HG03439 (cell line): ENCODE data around the gene FLT3.
"Not testable (repeated sequence)": the region's sequence is repeated elsewhere in the genome, so short reads cannot be mapped to it uniquely, and the experiment has no call there.

Experiments used
- ATAC-seq: cut with Tn5 transposase; IDR thresholded peaks from one replicate; pipeline ENCODE4 v1.9.1; 2021; ENCODE audit warnings: mild to moderate bottlenecking, moderate library complexity; ENCODE audit not compliant: unreplicated experiment

The FLT3 gene

DNA sequence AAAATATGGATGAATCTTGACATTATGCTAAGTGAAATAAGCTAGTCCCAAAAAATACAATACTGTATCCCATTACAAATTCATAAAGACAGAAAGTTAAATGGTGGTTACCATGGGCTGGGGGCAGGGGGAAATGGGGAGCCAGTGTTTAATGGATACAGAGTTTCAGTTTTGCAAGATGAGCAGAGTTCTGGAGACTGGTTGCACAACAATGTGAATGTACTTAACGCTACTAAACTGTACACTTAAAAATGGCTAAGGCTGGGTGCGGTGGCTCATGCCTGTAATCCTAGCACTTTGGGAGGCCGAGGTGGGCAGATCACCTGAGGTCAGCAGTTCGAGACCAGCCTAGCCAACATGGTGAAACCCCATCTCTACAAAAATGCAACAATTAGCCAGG is 1.5 kb upstream of the FLT3 start:
- not testable (repeated sequence) for ATAC-seq

DNA sequence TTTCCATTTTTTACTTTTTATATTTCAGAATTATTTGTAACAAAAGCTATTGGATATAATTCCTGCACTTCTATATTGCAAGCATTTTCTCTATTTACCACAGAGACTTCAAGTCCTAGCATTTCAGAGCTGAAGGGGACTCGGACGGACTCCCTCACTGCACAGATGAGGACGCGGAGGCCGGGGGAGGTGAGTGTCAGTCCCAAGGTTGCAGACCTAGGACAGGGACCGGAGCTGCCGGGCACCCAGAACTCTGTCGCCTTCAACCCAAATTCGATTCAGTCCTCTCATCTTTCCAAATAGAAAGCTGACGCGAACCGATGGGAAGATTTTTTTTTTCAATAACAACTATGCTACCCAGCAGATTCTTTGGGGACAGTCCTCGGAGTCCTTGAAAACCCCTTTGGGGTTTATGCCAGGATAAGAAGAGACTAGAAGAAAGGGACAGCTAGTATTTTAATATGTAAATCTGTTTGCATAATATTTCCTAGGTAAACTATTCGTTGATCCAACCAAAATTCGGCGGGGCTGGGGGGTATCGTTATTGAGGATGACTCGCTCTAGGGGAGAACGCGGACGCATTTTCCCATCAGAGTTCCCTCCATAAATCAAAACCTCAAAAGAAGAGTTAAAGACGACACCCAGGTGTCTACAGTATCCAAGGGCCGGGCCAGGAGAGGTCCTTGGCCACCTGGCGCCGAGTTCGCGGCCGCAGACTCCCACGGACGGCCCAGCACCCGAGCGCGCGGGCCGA is 803 bp downstream of the FLT3 start:
- ATAC-seq: no peak

DNA sequence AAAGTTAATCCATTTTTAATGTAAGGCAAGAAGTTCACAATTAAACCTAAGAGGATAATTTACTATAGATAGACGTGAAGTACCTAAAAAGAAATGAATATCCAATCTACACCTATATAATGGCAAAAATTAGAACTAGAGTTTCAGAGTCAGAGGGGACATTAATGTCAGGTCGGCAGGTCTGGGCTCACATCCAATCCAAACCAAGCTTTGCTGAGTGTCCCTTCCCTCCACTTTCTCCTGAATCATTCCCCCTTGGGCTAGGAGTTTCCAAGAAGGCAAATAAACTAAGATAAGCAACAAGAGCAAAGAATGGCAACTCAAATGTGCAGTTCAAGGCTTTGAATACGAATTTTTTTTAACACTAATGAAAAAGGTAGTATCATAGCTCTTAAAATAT is 2.9 kb downstream of the FLT3 start:
- ATAC-seq: no peak

DNA sequence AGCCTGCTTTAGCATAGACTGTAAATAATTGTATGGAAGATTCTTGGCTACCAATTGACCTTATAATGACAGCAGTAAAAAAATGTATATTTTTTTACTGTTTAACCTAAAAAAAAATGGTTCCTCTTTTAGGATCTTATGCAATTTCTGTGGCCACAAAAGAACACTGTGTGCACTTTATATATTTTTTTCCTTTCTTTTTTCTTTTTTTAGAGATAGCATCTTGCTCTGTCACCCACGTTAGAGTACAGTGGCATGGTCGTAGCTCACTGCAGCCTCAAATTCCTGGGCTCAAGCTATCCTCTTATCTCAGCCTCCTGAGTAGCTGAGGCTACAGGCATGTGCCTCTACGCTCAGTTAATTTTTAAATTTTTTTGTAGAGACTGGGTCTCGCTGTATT is 6.1 kb downstream of the FLT3 start:
- ATAC-seq: no peak

DNA sequence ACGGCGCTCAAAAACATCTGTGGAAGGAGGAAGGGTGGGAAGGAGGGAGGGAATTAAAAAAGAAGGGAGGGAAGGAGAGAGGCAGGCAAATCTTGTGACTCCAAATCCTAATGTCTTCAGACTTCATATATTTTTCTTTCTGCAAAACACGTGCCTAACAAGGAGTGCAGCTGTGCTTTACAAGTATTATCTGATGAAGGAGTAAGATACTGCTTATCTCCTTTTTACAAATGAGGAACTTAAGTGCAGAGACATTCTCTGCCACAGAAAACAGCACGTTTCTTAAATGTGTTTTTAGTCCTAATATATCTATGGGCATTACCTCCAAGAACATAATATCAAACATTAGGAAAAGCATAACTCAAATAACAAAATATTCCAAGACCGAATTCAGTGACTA is 6.5 kb downstream of the FLT3 start:
- no peak for ATAC-seq

DNA sequence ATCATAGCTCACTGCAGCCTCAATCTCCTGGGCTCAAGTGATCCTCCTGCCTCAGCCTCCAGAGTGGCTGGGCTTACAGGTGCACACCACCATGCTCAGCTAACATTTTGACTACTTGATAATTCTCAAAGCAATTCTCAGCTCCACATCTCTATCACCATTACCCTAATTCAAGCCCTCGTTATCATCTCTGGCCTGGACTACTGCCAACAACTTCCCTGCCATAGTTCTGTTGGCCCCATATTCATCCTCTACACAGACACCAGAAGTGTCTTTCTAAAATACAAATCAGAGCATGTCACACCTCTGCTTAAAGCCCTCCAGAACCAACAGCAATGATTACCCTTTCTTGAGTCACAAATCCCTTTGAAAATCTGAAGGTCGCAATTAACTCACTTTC is 7.9 kb downstream of the FLT3 start:
- no peak for ATAC-seq

DNA sequence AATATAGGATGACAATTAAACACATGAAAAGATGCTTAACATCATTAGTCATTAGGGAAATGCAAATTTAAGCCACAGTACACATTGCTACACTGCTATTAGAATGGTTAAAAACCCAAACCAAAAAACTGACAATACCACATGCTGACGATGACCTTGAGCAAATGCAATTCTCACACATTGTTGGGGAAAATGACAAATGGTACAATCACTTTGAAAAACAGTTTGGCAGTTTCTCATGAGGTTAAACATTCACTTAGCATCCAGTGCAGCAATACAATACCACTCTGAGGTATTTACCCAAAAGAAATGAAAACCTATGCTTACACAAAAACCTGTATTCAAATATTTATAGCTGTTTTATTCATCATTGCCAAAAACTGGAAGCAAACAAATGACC is 11.3 kb downstream of the FLT3 start:
- no peak for ATAC-seq

DNA sequence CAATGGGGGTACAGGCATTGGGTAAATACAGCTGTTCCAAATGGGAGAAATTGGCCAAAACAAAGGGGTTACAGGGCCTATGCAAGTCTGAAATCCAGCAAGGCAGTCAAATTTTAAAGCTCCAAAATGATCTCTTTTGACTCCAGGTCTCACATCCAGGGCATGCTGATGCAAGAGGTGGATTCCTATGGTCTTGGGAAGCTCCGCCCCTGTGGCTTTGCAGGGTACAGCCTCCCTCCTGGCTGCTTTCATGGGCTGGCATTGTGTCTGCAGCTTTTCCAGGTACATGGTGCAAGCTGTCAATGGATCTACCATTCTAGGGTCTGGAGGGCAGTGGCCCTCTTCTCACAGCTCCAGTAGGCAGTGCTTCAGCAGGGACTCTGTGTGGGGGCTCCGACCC is 22.6 kb downstream of the FLT3 start:
- ATAC-seq: not testable (repeated sequence)

DNA sequence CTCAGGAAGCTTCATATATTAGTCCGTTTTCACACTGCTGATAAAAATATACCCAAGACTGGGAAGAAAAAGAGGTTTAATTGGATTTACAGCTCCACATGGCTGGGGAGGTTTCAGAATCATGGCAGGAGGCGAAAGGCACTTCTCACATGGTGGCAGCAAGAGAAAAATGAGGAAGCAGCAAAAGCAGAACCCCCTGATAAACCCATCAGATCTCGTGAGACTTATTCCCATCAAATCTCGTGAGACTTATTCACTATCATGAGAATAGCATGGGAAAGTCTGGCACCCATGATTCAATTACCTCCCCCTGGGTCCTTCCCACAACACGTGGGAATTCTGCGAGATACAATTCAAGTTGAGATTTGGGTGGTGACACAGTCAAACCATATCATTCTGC is 23.1 kb downstream of the FLT3 start:
- no peak for ATAC-seq

DNA sequence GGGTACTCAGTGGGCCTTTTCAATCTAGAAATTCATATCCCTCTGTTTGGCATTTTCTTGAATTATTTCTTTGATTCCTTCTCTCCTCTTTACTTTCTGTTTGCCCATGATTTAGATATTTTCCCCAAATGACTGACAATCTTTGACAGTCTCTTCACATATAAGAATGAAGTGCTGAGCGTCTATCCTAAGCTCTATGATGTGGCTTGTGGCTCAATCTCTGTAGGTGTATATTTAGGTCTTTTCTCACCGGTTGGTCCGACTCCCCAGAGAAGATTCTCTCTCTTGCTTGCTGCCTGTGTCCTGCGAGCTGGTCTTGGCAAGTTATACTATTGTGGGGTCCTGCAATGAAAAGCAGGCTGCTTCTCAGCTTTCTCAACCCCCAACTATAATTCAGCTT is 29.0 kb downstream of the FLT3 start:
- no peak for ATAC-seq

DNA sequence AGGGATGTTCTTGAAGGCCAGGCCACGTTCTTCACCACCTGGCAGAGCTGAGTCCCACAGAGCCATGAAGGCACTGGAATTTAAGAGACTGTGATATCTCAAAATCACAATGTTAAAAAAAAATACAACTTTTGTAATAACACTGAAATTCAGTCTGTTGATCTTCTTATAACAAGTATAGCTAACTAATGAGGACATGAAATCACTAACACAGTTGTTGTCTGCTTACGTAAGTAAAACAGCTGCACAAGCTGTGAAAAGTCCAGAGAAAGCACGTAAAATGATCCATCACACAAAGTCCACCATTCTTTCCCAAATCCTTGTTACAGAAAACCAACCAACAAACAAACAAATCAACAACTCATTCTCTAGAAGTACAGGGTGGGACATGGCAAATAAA is 32.9 kb downstream of the FLT3 start:
- ATAC-seq: no peak

DNA sequence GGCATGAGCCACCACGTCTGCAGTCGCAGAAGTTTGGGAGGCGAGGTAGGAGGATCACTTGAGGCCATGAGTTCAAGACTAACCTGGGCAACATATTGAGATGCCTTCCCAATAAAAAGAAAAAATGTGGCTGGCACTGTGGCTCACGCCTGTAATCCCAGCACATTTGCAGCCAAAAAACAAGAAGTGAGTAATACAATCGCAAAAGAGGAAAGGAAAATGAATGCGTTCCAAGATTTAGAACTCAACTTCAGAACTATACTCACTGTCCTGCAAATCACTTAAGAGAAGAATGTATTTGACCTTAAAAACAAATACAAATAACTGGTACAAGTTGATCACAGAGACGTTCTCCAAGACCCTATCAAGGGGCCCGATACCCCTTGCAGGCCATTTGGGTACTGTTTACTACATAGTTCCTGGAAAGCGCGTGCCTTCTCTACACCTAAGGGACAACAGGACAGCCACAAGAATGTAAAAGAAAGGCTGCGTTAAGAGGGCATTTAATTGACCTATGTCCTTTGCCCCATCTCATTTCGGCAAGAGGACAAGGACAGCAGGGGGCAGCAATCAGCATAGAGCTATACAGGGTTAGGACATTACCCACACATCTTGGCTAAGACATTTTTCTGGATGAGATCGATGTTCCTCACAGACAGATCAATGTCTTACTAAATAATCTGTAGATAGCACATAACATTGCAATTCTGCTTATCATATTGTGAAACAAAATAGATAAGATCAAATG is 41.3 kb downstream of the FLT3 start:
- ATAC-seq: no peak

DNA sequence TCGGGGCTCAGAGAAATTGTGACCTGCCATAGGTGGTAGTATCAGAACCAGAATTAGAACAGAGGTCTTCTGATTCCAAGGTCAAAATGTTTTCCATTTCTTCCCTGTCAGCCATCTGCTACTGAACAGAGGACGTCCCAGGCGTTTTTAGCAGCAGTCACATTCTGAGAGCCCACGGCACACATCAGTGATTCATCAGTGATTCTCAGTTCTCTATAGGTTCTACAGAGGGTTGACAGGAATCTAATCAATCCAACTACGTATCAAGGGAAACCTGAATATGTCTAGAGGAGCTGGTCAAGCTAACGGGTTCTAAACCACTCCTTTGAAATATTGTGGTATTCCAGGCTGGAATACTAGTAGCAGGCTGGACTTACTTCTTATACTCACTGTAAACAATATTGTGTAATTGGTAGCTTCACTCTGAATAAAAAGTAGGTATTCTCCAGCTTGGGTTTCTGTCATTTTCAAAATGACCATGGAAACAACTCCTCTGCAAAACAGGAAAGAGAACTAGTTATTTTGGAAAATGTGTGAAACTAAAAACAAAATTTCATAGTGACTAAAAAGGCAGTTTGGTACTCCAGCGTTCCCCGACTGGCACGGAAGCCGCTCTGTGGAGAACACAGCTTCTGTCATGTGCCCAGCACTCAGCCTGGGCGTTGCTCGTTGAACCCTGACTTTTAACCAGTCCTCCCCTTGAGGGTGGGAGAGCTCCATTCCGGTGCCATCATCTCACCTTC is 43.2 kb downstream of the FLT3 start:
- ATAC-seq: no peak

DNA sequence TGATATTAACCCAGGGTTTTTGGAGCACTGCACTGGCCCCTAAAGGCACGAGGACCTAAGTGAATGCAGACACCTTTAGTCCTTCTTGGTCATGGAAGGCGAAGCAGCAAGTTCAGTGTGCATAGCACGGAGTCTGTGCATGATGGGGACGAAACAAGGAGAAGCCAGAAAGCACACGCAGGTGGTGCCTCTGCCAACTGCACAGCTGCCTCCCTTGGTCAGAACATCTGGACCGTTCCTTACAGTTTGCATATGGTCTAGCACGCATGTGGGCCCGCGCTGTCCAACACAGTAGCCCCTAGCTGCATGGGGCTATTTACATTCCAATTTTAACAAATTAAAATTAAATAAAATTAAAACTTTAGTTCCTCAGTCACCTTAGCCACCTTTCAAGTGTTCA is 44.0 kb downstream of the FLT3 start:
- ATAC-seq: no peak

DNA sequence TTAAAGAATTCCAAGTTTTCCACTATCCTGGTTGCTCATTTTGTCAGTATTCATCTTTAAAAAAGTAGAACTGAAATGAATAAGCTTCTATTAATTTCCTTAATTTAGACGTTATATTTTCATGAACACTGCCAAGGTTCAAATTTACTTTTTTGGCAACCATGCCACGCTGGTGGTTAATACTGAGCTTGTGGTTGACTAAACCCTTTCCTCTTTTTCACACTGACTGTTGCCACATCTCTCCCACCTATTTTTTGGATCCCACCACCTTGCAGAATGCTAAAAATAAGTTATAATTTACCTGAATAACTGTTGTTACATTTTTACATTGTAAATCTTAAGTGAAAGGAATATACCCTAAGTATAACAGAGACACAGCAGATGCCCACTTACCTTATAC is 45.0 kb downstream of the FLT3 start:
- ATAC-seq: no peak

DNA sequence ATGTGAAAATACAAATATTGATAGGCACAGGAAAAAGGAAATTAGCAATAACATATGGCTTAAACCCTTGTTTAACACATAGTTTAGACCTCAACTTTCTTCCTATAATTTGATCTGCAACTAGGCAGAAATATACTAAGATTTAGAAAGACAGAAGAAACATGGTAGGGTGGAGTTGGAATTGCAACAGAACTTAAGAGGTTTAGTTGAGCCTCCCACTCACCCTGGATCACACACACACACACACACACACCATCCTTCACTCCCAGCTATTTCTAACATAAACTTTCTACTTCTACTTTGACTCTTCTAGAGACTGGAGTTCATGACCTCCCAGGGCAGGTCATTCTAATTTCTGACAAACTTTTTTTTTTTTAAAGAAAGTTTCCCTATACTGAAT is 47.4 kb downstream of the FLT3 start:
- ATAC-seq: no peak

DNA sequence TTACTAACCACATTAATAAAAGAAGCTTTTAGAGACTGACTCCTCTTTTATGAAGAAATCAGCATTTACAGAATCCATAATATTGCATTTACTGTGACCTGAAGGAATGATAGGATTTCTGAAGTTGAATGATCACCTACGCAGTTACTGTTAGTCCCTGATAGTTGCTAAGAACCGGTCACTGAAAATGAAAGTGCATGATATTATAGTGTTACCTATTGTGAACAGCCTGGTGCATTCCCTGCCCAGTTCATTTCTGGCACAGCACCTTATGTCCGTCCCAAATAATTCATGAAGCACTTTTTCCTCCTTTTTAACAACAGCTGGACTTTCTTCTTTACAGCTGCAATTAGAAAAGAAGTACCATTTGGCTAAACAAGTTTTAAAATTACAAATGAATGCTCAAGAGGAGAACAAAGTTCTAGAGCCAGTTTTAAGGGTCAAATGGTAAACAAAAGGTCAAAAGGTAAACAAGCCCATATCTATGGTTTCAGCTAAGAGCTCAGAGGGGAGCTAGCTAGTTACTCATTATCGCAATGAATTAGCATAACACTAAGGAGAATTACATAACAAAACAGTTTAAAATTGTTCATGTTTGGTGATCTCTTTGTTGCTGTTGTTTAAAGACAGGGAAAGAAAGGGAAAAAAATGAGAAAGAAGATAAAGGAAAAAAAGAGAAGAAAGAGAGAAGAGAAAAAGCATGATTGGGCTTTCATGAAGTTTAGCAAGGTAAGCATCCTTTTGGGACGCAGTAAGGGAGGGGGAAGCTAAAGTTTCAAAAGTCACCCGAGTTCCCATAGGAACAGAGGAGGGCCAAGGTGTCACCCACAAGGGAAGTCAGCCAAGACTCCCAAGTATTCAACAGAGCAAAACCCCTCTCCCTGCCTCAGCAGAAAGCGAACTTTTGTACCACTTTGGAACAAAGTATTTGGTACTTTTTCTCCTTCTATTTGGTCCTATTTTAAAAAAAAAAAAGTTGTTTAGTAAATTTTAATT is 50.2 kb downstream of the FLT3 start:
- ATAC-seq: peak; percentile 48

DNA sequence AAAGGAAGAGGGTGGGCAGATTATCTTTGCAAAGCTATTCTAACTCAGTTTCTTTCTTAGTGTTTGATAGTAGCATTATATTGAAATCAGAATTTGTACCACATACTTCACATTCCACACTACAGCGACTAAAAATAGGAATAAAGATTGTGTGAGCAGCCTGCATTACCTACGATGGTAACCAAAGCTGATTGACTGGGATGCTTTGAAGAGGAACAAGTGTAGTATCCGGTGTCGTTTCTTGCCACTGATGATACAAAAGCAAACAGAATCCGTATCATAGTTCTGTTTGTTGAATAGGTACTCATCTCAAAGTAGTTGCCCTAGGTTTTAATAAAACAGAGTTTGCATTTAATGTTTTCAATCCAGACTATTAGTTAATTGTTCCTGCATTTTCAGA is 51.2 kb downstream of the FLT3 start:
- no peak for ATAC-seq

DNA sequence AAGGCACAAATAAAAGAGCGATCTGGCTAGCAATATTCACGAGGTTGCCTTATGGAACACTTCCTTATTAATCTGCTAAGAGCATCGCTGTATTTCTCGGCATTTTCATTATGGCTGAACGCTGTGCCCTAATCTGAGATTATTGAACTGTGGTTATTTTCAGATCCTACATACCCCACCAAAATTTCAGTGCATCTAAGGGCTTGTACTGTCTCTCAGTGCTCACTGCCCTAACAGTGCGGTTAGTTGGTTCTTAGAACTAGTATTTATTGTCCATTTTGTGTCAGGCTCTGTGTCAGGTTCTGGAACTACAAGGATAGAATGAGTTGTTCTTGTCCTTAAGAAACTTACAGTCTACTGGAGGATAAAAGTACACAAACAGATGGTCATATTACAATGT is 51.6 kb downstream of the FLT3 start:
- no peak for ATAC-seq

DNA sequence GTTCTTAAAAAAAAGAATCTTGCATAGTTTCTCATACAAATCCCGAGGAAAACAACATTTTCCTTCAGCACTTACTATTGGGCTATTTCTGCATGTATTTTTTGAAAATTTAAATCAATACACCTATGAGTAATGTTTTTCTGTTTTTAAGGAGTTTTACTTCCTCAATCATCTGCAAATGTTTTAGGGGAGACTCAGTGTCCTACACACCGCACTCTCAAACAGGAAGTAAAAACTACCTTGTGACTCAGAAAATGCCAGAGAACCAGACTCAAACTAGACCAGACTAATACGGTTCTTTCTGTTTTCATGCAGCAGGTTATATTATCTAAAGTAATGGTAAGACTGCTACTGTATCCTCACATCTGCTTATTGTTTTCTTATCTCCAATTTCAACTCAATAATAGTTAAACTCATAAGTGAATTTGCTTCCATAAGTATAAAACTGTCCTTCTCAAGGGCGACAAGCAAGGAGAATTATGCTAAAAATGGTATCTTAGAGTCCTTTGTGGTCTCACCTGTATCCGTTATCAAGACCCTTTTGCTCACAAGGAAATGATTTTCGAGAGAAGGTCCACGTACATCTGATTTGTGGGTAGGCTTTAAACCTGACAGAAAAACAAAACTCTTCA is 52.5 kb downstream of the FLT3 start:
- peak; percentile 87 for ATAC-seq
